SIG-M5 treated with dmso at 0.1 percent for 504 hours (cell line): ENCODE results near the gene AMIGO1.

Experiments
- DNase-seq: peaks from one replicate; lab custom pipeline; 2025; ENCODE audit not compliant: unreplicated experiment; lab: John Stamatoyannopoulos, UW

Gene AMIGO1

GRCh38 chr1:109532365-109533136, 23.0 kb upstream of the AMIGO1 start:
- DNase-seq = peak; percentile 81

DNA sequence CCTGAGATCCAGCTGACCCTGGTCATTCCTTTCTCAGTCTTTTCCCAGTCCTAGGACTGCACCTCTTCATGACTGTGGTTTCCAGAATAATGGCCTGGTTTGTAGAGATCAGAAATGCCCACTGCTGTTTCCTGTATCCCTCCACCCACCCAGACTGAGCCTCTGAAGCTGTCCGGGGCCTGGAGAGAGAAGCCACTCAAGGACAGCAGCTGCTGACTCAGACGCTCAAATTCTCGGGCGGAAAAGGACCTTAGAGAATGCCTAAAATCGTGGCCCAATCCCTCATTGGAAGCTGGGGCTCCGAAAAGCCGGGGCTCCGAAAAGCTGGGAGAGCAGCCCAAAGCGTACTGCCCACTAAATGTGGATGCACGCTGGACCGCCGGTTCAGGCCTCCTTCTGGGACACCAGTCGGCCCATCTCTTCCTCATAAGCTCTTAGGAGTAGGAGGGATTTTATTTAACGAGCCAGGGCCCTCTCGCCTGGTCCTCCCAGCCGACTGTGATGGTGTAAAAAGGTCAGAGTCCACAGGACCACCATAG, 22.4 kb upstream of the AMIGO1 start:
- no peak for DNase-seq

DNA sequence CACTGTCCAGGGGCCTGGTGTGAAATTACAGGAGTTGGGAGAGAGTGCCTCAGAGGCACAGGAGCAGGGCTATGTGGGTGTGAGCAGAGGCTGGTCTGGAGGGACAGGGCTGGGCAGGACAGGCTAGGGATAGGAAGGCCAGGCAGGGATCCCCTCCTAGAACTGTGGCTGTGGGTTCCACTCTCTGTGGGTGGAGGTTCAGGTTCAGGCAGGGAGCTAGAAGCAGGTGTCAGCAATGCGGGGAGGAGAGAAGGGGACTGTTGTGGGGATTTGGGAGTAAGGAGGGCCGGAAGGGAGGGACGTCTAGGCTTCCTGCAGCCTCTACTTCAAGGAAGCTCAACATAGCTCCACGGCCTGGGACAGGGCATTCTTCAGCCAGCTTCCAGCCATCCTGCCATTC, 21.9 kb upstream of the AMIGO1 start:
- DNase-seq = no peak

DNA sequence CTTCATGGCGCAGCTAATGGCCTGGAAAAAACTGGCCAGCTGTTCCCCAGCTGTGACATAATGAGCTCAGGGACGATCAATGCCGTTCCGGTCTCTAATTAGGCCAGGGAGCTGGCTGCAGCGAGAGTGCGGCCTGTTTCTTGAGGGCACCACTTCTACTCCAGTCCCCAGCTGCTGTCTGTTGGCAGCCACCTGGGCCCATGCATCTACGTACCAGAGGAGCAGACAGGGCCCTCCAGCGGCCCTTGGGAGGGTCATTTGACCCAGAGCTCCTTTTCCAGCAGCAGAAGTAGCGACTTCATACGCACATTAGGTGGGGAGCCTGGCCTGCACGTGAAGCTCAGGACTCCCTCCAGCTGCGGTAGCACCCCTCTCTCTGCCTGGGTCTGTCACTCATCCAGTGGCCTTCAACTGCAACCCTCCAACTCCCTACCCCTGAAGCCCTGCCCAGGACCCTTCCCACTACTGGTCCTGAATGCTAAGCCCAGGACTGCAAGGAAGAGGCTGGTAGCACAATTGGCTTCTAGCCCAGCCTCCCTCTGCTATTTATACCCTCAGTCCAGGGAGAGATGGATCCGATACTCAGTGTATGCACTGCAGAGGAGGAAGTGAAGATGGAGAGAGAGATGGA, 21.0 kb upstream of the AMIGO1 start:
- no peak for DNase-seq

DNA sequence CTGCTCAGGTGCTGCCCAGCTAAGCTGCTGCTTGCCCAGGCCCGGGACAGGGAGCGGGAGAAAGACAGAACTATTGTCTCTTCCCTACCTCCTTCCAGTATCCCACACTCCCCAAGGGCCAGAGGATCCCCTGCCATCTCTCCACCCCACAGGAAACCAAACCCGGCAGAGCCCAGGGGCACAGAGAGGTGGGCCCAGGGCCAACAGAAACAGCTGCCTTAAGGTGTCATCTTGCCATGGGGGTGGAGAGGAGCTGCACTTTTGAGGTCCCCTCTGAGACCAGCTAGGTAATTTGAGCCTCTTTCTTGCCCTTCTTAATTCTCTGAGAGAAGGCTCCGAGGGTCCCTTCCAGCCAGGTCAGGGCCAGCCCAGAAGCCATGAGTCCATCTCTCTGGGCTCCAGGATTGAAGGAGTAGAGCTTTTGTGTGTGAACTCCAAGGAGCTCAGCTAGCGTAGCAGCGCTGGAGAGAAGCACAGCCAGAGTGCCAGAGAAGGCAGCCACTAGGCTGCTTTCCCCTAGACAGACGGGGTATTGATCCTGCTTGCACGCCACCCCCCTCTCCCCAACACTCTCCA, 20.4 kb upstream of the AMIGO1 start:
- DNase-seq = no peak

- no peak for DNase-seq
Measured at GRCh38 chr1:109528712-109529111, 19.2 kb upstream of the AMIGO1 start.

- no peak for DNase-seq
Measured at GRCh38 chr1:109527846-109528695, 18.5 kb upstream of the AMIGO1 start.

- no peak for DNase-seq
Measured at GRCh38 chr1:109527098-109527811, 17.7 kb upstream of the AMIGO1 start.

DNA sequence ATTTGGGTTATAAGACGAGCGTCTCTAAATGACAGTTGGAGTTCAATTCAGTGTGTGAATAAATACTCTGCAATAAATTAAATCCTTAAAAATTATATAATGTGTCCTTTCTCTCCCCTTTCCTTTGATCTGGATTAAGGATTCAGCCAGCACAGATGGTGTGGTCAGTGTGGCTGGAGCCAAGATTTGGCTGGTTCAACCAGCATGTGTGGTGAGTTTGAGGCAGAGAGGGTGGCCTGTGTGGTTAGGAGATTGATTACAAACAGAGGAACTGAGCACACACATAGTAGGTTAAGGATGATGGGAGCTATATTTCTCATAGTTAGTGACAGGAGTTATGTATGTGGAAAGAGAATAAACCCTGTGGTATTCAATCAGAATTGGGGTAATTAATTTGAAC, 14.2 kb upstream of the AMIGO1 start:
- DNase-seq = no peak

DNA sequence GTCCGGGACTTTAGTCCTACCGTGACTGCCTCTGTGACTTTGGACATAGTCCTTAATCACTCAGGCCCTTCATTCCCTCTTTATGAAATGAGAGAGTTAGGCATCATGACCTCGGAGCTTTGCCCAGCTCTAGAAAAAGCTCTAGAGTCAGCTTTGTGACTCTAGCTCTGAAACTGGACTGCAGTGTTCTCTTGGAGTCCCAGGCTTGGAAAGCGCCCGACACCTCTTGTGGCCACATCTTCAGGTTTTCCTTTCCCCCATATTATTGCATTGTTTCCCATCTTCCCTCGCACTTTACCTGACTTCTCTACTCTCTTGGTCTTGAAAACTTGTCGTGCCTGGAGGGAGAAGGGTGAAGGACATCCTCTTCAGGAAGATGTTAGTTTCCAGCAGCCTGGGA, 12.5 kb upstream of the AMIGO1 start:
- DNase-seq = no peak

GRCh38 chr1:109521002-109521951, 11.8 kb upstream of the AMIGO1 start:
- no peak for DNase-seq

DNA sequence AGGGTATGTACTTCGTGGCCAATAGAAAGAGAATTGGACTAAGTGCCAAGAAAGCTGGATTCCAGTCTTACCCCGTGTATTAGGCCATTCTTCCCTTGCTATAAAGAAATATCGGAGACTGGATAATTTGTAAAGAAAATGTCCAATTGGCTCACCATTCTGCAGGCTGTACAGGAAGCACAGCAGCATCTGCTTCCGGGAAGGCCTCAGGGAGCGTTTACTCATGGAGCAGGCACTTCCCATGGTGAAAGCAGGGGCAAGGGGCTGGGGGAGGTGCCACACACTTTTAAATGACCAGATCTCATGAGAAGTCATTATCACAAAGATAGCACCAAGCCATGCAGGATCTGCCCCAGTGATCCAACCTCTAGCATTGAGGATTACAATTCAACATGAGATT, 7.8 kb upstream of the AMIGO1 start:
- no peak for DNase-seq

- no peak for DNase-seq
Measured at GRCh38 chr1:109516872-109517271, 7.3 kb upstream of the AMIGO1 start.

- no peak for DNase-seq
Measured at GRCh38 chr1:109514846-109515245, 5.3 kb upstream of the AMIGO1 start.

DNA sequence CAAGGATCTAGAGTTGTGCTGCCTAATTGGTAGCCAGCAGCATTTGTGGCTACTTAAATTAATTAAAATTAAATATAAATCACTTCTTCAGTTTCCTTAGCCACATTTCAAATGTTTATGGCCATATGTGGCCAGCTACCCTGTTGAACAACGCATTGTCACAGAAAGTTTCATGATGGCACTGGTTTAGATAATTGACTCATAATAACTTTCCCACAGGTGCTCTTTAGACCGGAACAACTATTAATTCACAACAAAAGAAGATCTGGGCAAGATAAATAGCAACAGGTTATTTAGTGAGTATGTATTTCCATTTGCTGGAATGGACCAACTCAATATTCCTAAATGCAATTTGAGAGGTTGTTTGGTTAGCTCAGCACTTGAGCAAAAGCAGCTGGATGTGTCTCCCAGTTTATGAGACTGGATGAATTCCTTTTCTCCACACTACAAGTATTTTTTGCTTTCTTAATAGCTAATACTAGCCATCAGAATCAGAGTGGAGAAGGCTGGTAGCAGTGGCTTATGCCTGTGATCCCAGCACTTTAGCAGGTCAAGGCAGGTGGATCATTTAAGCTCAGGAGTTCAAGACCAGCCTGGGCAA, 3.7 kb upstream of the AMIGO1 start:
- DNase-seq = no peak

DNA sequence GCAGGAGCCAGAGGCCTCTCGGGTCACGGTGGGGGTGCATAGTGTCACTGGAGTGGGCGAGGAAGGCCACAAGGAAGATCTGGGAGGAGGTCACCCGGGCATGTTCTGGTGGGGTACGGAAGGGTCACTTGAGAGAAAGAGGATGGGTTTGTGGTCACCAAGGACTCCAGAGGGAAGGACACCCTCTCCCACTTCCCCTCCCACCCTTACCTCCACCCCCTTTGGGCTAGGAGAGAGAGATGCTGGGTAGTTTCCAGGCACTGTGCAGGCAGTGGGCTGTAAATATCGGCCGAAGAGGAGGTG, 703 bp downstream of the AMIGO1 start:
- no peak for DNase-seq

DNA sequence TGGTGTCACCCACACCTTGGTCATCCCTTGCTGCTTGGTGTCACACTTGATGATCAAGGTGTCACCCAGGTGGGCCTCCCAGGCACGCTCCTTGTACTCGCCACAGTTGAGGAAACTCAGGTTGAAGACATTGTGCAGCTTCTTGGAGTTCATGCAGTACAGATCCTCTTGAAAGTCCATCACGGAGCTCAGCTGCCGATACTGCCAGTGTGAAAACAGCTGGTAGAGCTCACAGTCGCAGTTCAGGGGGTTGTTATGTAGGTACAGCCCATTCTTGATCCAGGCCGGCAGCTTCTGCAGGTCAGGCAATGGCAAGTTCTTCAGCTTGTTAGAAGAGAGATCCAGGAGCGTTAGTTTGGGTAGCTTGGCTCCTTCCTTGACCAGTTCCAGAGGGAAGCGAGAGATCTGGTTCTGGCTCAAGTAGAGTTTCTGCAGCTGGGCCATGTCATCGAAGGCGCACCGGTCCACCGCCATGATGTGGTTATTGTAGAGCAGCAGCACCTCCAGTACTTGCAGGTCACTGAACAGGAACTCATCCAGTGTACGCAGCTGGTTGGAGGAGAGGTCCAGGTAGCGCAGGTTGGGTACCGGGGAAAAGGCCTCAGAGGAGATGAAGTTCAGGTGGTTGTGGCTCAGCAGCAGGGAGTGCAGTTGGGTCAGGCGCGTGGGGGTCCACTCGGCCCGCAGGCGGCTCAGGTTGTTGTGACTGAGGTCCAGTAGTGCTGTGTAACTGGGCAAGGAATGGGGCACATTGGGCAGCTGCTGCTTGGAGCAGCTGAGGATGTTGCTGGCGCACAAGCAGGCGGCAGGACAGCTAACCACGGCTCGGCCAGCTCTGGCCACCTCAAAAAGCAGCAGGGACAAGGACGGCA, 1.3 kb downstream of the AMIGO1 start:
- no peak for DNase-seq

DNA sequence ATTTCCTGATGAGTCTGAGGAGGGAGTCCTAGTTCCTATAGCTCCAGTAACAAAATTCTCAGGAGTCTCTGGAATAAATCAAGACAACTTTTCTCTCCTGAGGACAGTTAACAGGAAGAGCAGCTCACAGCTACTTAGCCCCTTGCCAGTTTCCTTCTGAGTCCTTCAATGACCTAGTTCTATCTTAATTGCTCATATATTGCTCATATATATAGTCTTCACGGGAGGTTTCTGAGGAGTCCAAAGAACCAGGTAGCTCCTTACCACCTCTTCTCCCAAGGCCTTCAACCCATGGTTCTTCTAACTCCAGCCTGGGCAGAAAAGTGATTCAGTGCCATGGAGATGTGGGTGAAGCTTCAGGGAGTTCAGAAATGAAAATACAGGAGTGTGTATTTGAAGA, 4.6 kb downstream of the AMIGO1 start:
- no peak for DNase-seq
